ENCODE results near the gene SLC16A7. TPM values are rescaled to one million over a fixed set of nuclear protein-coding genes. Genes with fewer than 3 reads are reported as not detected.

The SLC16A7 gene
- polyA plus RNA-seq, 1 donor from 2014 or later = 2.3 TPM

GRCh38 chr12:59578254-59578653, 17.6 kb upstream of the SLC16A7 start:
- Histone ChIP-seq H3K36me3 (ENCODE audit: insufficient read depth, low read length) (no peaks in the 10 kb centered on the region), H3K27ac (ENCODE audit: low read length) (no peak overlapping the region), H3K9ac (ENCODE audit: low read length) (no peak overlapping the region), H3K4me2 (ENCODE audit: low read length) (no peak overlapping the region), H3K9me3 (ENCODE audit: low read length) (no peaks in the 10 kb centered on the region), H3K9me2 (ENCODE audit: insufficient read depth, low read length) (no peaks in the 10 kb centered on the region), H3K27me3 (ENCODE audit: insufficient read depth, low read depth, low read length) (no peaks in the 10 kb centered on the region), H2AFZ (ENCODE audit: low read depth, low read length) (no peak overlapping the region), H3K4me3 (ENCODE audit: low read length) (no peak overlapping the region), H3F3A (ENCODE audit: insufficient read depth, low read length, poor library complexity, severe bottlenecking) (no peaks in the 10 kb centered on the region), H4K20me1 (ENCODE audit: insufficient read depth) (no peaks in the 10 kb centered on the region), H3K79me2 (replicated peaks; ENCODE audit: insufficient read depth, low read length) (no peaks in the 10 kb centered on the region)
- no peak for TF ChIP-seq TAF1 (IDR thresholded peaks at IDR 0.05; ENCODE audit: low read depth)
- no peak for TF ChIP-seq REST (IDR thresholded peaks at IDR 0.05; ENCODE audit: borderline replicate concordance)
- TF ChIP-seq CTCF (IDR thresholded peaks at IDR 0.05; ENCODE audit: poor library complexity, severe bottlenecking) = no peak
- TF ChIP-seq POLR2AphosphoS5 (IDR thresholded peaks at IDR 0.05) = no peak
- TF ChIP-seq EZH2 (IDR thresholded peaks at IDR 0.05; ENCODE audit: borderline replicate concordance, insufficient read depth, low read length, poor library complexity, severe bottlenecking) = no peak
- TF ChIP-seq RAD21 (conservative IDR thresholded peaks at IDR 0.05) = no peak
- TF ChIP-seq SMC3 (conservative IDR thresholded peaks at IDR 0.05; ENCODE audit: poor library complexity) = no peak
- TF ChIP-seq MXI1 (conservative IDR thresholded peaks at IDR 0.05; ENCODE audit: poor library complexity, severe bottlenecking) = no peak
- no peak for TF ChIP-seq EP300 (conservative IDR thresholded peaks at IDR 0.05; ENCODE audit: poor library complexity, severe bottlenecking)

- Histone ChIP-seq H3K9ac (ENCODE audit: low read length) (no peak overlapping the region), H4K20me1 (ENCODE audit: insufficient read depth) (no peaks in the 10 kb centered on the region), H3K36me3 (ENCODE audit: insufficient read depth, low read length) (no peaks in the 10 kb centered on the region), H3K4me3 (ENCODE audit: low read length) (no peak overlapping the region), H3K79me2 (replicated peaks; ENCODE audit: insufficient read depth, low read length) (no peaks in the 10 kb centered on the region), H3K9me3 (ENCODE audit: low read length) (no peaks in the 10 kb centered on the region), H3F3A (ENCODE audit: insufficient read depth, low read length, poor library complexity, severe bottlenecking) (no peaks in the 10 kb centered on the region), H3K27me3 (ENCODE audit: insufficient read depth, low read depth, low read length) (no peaks in the 10 kb centered on the region), H2AFZ (ENCODE audit: low read depth, low read length) (no peak overlapping the region), H3K27ac (ENCODE audit: low read length) (no peak overlapping the region), H3K4me2 (ENCODE audit: low read length) (no peak overlapping the region), H3K9me2 (ENCODE audit: insufficient read depth, low read length) (no peaks in the 10 kb centered on the region)
- TF ChIP-seq SMC3 (conservative IDR thresholded peaks at IDR 0.05; ENCODE audit: poor library complexity) (no peak), REST (IDR thresholded peaks at IDR 0.05; ENCODE audit: borderline replicate concordance) (no peak), POLR2AphosphoS5 (IDR thresholded peaks at IDR 0.05) (no peak), MXI1 (conservative IDR thresholded peaks at IDR 0.05; ENCODE audit: poor library complexity, severe bottlenecking) (no peak), RAD21 (conservative IDR thresholded peaks at IDR 0.05) (no peak), EZH2 (IDR thresholded peaks at IDR 0.05; ENCODE audit: borderline replicate concordance, insufficient read depth, low read length, poor library complexity, severe bottlenecking) (no peak), TAF1 (IDR thresholded peaks at IDR 0.05; ENCODE audit: low read depth) (no peak)
Observed at GRCh38 chr12:59579631-59580030, 16.2 kb upstream of the SLC16A7 start.
